ENCODE results near the gene EXOSC6. TPM values are rescaled to one million over a fixed set of nuclear protein-coding genes. Genes with fewer than 3 reads are reported as not detected.
"Not testable (repeated sequence)": the region's sequence is repeated elsewhere in the genome, so short reads cannot be mapped to it uniquely, and the experiment has no call there.

The EXOSC6 gene
- total RNA-seq, 2 donors from 2014 or later, result 15.0 to 19.6 TPM

GRCh38 chr16:70206382-70206781 lies 45.4 kb downstream of the EXOSC6 start:
- intact Hi-C loops (cut with DNase I, micrococcal nuclease), result not testable (repeated sequence)

GRCh38 chr16:70204668-70205405 lies 46.9 kb downstream of the EXOSC6 start:
- DNase-seq; ATAC-seq; intact Hi-C loops (cut with DNase I, micrococcal nuclease): not testable (repeated sequence)

More at GRCh38 chr16:70206382-70206781, 45.4 kb downstream of the EXOSC6 start:
- not testable (repeated sequence) for ATAC-seq, DNase-seq

GRCh38 chr16:70204010-70204409 lies 47.7 kb downstream of the EXOSC6 start:
- ATAC-seq; DNase-seq; intact Hi-C loops (cut with DNase I, micrococcal nuclease): not testable (repeated sequence)

GRCh38 chr16:70203508-70203907 lies 48.2 kb downstream of the EXOSC6 start:
- intact Hi-C loops (cut with DNase I, micrococcal nuclease); ATAC-seq; DNase-seq: not testable (repeated sequence)

- DNase-seq; intact Hi-C loops (cut with DNase I, micrococcal nuclease); ATAC-seq: not testable (repeated sequence)
Observed at GRCh38 chr16:70200063-70200462, 51.7 kb downstream of the EXOSC6 start.

- ATAC-seq; intact Hi-C loops (cut with DNase I, micrococcal nuclease); DNase-seq: not testable (repeated sequence)
Observed at GRCh38 chr16:70199170-70199569, 52.6 kb downstream of the EXOSC6 start.

GRCh38 chr16:70198666-70199065 lies 53.1 kb downstream of the EXOSC6 start:
- ATAC-seq; DNase-seq; intact Hi-C loops (cut with DNase I, micrococcal nuclease): not testable (repeated sequence)

- intact Hi-C loops (cut with DNase I, micrococcal nuclease); ATAC-seq; DNase-seq: not testable (repeated sequence)
Observed at GRCh38 chr16:70198230-70198629, 53.5 kb downstream of the EXOSC6 start.

- DNase-seq; intact Hi-C loops (cut with DNase I, micrococcal nuclease); ATAC-seq: not testable (repeated sequence)
Observed at GRCh38 chr16:70197611-70198010, 54.1 kb downstream of the EXOSC6 start.

Other genes starting within 250 kb of the EXOSC6 start
- 10 to 100 TPM; 22.6 to 37.5 TPM for gene PDPR, start 137.6 kb downstream of the EXOSC6 start, total RNA-seq
- gene CLEC18C, start 78.2 kb downstream of the EXOSC6 start, total RNA-seq, result under 1 TPM in 1 of 2 donors, not detected in 1; 0.64 TPM
- gene AARS1, start 37.6 kb upstream of the EXOSC6 start, total RNA-seq, result 10 to 100 TPM; 38.9 to 62.4 TPM
- gene DDX19B, start 47.2 kb upstream of the EXOSC6 start, total RNA-seq, result 10 to 100 TPM; 27.3 to 28.2 TPM
- 10 to 100 TPM; 16.1 to 19.0 TPM for gene DDX19A, start 95.0 kb upstream of the EXOSC6 start, total RNA-seq
- 1 to 10 TPM; 6.0 to 8.7 TPM for gene ST3GAL2, start 187.2 kb upstream of the EXOSC6 start, total RNA-seq
- 10 to 100 TPM; 36.5 to 48.8 TPM for gene FCSK, start 202.7 kb upstream of the EXOSC6 start, total RNA-seq